HepG2 (cell line): ENCODE measurements around the gene RBM34. TPM values are rescaled to one million over a fixed set of nuclear protein-coding genes. Genes with fewer than 3 reads are reported as not detected.

Experiments used
- ATF1 ChIP-seq: IDR thresholded peaks from 2 replicates; pipeline ENCODE4 v1.6.1; 2016; ENCODE audit warnings: mild to moderate bottlenecking, control low read depth
- CREB3 ChIP-seq: sonication (generic); formaldehyde crosslinking; IDR thresholded peaks from 2 replicates; pipeline ENCODE4 v1.5.0; 2020; ENCODE audit warnings: missing genetic modification reagents
- E2F1 ChIP-seq: sonication (generic); formaldehyde crosslinking; IDR thresholded peaks from 2 replicates; pipeline ENCODE4 v1.5.0; 2020; ENCODE audit warnings: missing genetic modification reagents
- ETV5 ChIP-seq: IDR thresholded peaks from 2 replicates; pipeline ENCODE4 v1.6.1; 2018; ENCODE audit warnings: missing biosample characterization, missing genetic modification reagents, inconsistent platforms, borderline replicate concordance
- GPBP1L1 ChIP-seq: sonication (generic); formaldehyde crosslinking; IDR thresholded peaks from 2 replicates; pipeline ENCODE4 v1.5.0; 2020; ENCODE audit warnings: mild to moderate bottlenecking, missing genetic modification reagents
- KDM5B ChIP-seq: sonication (generic); formaldehyde crosslinking; IDR thresholded peaks from 2 replicates; pipeline ENCODE4 v1.4.0; 2020; ENCODE audit warnings: missing genetic modification reagents, mild to moderate bottlenecking, borderline replicate concordance
- KMT2B ChIP-seq: IDR thresholded peaks from 2 replicates; pipeline ENCODE4 v1.6.1; 2016; ENCODE audit warnings: missing genetic modification reagents, missing compliant biosample characterization
- MAFF ChIP-seq: IDR thresholded peaks from 2 replicates; pipeline ENCODE4 v1.6.1; 2011; ENCODE audit warnings: low read depth, low read length, improper control_type of control experiment
- MIER2 ChIP-seq: IDR thresholded peaks from 2 replicates; pipeline ENCODE4 v1.6.1; 2016; ENCODE audit warnings: missing biosample characterization, missing genetic modification reagents
- NCOA5 ChIP-seq: sonication (generic); formaldehyde crosslinking; IDR thresholded peaks from 2 replicates; pipeline ENCODE4 v1.4.0; 2020; ENCODE audit warnings: missing genetic modification reagents
- REST ChIP-seq, 2 experiments: IDR thresholded peaks; 2 replicates each; pipeline ENCODE4 v1.6.1; 2011 to 2012; ENCODE audit warnings: low read length in 2 of 2, borderline replicate concordance in 1 of 2, low read depth in 1 of 2, mild to moderate bottlenecking in 1 of 2, moderate library complexity in 1 of 2
- SRF ChIP-seq: IDR thresholded peaks from 2 replicates; pipeline ENCODE4 v1.6.1; 2011; ENCODE audit warnings: mild to moderate bottlenecking, low read depth, low read length, moderate library complexity
- TAF1 ChIP-seq: sonication (generic); formaldehyde crosslinking; IDR thresholded peaks from 2 replicates; pipeline ENCODE4 v1.4.0; 2020; ENCODE audit warnings: missing genetic modification reagents
- TEAD2 ChIP-seq: sonication (generic); formaldehyde crosslinking; IDR thresholded peaks from 2 replicates; pipeline ENCODE4 v1.9.0; 2021; ENCODE audit warnings: missing genetic modification reagents
- TERF1 ChIP-seq: sonication (generic); formaldehyde crosslinking; IDR thresholded peaks from 2 replicates; pipeline ENCODE4 v1.8.0; 2022; ENCODE audit warnings: mild to moderate bottlenecking, missing genetic modification reagents, moderate library complexity
- TOPORS ChIP-seq: sonication (generic); formaldehyde crosslinking; IDR thresholded peaks from 2 replicates; pipeline ENCODE4 v1.8.0; 2023; ENCODE audit warnings: mild to moderate bottlenecking, missing genetic modification reagents
- ZFP36L1 ChIP-seq: sonication (generic); formaldehyde crosslinking; IDR thresholded peaks from 2 replicates; pipeline ENCODE4 v1.8.0; 2022; ENCODE audit warnings: mild to moderate bottlenecking, missing genetic modification reagents, moderate library complexity
- ZFP90 ChIP-seq: sonication (generic); formaldehyde crosslinking; IDR thresholded peaks from 2 replicates; pipeline ENCODE4 v1.8.0; 2022; ENCODE audit warnings: missing genetic modification reagents, mild to moderate bottlenecking, inconsistent platforms, borderline replicate concordance
- ZNF136 ChIP-seq: sonication (generic); formaldehyde crosslinking; IDR thresholded peaks from 2 replicates; pipeline ENCODE4 v1.8.1; 2022; ENCODE audit warnings: low read depth, mild to moderate bottlenecking, moderate library complexity, missing genetic modification reagents
- ZNF564 ChIP-seq: sonication (generic); formaldehyde crosslinking; IDR thresholded peaks from 2 replicates; pipeline ENCODE4 v1.8.1; 2023; ENCODE audit warnings: mild to moderate bottlenecking, missing genetic modification reagents
- ZNF713 ChIP-seq: sonication (generic); formaldehyde crosslinking; IDR thresholded peaks from 2 replicates; pipeline ENCODE4 v1.4.0; 2020; ENCODE audit warnings: mild to moderate bottlenecking, missing genetic modification reagents
- ZNF746 ChIP-seq: sonication (generic); formaldehyde crosslinking; IDR thresholded peaks from 2 replicates; pipeline ENCODE4 v1.8.0; 2022; ENCODE audit warnings: mild to moderate bottlenecking, missing genetic modification reagents
- polyA plus RNA-seq, 8 experiments: library from polyadenylated mRNA; depleted of rRNA in 3 of 8; stranded (reverse) in 7 of 8; unstranded in 1 of 8; fragments of >200 nt; fragmentation: Illumina TruSeq in 4 of 8; extraction: Trizol in 4 of 8; gene quantifications; 2 replicates each; pipeline versions ENCODE4 v1.2.1 to v1.2.3, GENCODE V29; 2011 to 2016; ENCODE audit warnings: low read depth in 4 of 8, missing spikeins in 1 of 8, mixed read lengths in 1 of 8; ENCODE audit not compliant: insufficient read depth in 1 of 8
- total RNA-seq, 5 experiments: library from RNA; depleted of rRNA; stranded (reverse); fragments of >200 nt; fragmentation: Illumina TruSeq; extraction: Trizol; gene quantifications; 2 replicates each; pipeline ENCODE4 v1.2.3, GENCODE V29; 2016; ENCODE audit warnings: low read depth in 1 of 5

RBM34 gene
- total and polyA plus RNA-seq, 2 of the 13 experiments (the other 11 are each of a cell fraction or from before 2014, with no cell fraction given) = 34.7 to 73.0 TPM

GRCh38 chr1:235128456-235129328 lies 32.4 kb downstream of the RBM34 start, which contains the start of gene TOMM20 (continued):
- TF ChIP-seq TERF1 (CRISPR knock-in tag) (no peak), ZFP90 (CRISPR knock-in tag) (peak; percentile 64), CREB3 (CRISPR knock-in tag) (peak; percentile 61), E2F1 (CRISPR knock-in tag) (peak; percentile 78), ZFP36L1 (CRISPR knock-in tag) (no peak), MIER2 (CRISPR knock-in tag) (no peak), TEAD2 (CRISPR knock-in tag) (no peak), TAF1 (CRISPR knock-in tag) (peak; percentile 98), ZNF746 (CRISPR knock-in tag) (no peak), ETV5 (CRISPR knock-in tag) (peak; percentile 91), NCOA5 (CRISPR knock-in tag) (no peak), ZNF713 (CRISPR knock-in tag) (no peak), ZNF136 (CRISPR knock-in tag) (peak; percentile 77; the same call in 1 of the 2 replicates), SRF (0 out of 2 replicates have a peak, but pooled peaks have one; percentile 10), KDM5B (CRISPR knock-in tag) (peak; percentile 92; the same call in 1 of the 2 replicates), KMT2B (peak; percentile 91), MAFF (no peak), ATF1 (CRISPR knock-in tag) (no peak), GPBP1L1 (CRISPR knock-in tag) (no peak), ZNF564 (CRISPR knock-in tag) (peak; percentile 44; the same call in 1 of the 2 replicates), REST (IDR thresholded peaks at IDR 0.05; ENCODE audit: borderline replicate concordance in 1 of 2, low read depth in 1 of 2, low read length in 2 of 2) (peak in 1 of 2 experiments; percentile 52; a peak in 1 of 4 replicates), TOPORS (peak; percentile 81; the same call in 1 of the 2 replicates)
